ENCODE results near the gene PAWR.
A peak's percentile ranks its signal among the peaks of the same experiment; 100 is the strongest.
"Not testable (repeated sequence)": the region's sequence is repeated elsewhere in the genome, so short reads cannot be mapped to it uniquely, and the experiment has no call there.

Gene PAWR

DNA sequence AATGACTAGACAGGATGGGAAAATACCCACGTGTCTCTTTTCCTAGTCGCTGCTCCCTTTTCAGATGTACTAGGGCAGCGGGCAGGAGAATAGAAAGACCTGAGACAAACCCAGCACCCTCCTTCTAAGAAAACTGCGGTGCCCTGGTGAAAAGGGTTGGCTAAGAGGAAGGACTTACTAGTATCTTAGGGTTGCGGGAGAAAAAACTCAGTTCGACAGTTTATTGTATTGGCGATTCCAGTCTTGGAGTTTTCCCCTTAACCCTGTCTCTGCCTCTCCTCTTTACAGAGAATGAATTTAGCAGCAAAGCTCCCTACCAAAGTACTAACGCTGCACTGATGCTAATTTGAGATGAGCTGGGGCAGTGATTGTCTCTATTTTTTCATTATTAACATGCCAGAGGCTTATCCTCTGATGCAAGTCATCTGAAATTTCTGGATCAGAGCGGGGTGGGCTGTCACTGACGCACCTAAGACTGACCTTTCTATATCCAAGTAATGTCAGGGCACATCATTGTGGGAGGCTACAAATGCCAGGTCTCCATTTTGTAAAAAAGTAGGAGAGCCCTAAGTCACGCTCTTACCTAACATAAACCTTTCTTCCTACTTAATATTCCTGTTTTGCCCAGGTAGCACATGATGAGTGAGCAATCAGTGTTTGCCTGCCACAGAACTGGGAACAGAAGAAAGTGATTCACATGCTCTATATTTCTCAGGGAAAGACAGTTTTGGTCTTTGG is 916 bp upstream of the PAWR start:
- Mint-ChIP-seq H3K27ac (no peak overlapping the region), H3K27me3 (peaks cover 51% of the 10 kb centered on the region), H3K4me3 (peak overlapping the region; percentile 58), H3K36me3 (ENCODE audit: low read depth) (no peaks in the 10 kb centered on the region), H3K9me3 (no peaks in the 10 kb centered on the region), H3K4me1 (ENCODE audit: low read depth) (peaks cover 13% of the 10 kb centered on the region)
- intact Hi-C loops (cut with micrococcal nuclease): no loop called here

DNA sequence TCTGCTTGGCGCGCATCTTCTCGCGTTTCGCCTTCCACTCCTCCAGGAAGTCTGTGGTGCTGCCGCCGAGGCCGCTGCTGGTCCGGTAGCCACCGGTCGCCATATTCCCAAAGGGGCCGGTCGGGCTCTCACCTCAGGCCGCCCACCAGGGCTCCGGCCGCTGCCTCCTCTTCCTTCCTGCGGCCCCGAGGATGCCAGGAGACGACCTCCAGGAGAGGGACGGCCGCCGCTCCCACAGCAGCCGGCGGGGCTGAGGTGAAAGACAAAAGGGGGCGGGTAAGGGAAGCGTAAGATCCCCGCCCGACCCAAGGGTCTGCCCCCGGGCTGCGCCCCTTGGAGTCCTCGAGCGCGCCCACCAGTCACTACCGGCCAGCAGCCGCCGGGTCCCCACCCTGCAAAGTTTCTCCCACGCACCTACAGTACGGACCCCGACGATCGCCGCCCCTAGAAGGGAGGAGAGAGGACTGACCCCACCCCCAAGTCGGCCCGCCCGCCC is 574 bp downstream of the PAWR start:
- Mint-ChIP-seq H3K27me3 (peaks cover 54% of the 10 kb centered on the region), H3K36me3 (ENCODE audit: low read depth) (no peaks in the 10 kb centered on the region), H3K27ac (no peak overlapping the region), H3K4me1 (ENCODE audit: low read depth) (peaks cover 13% of the 10 kb centered on the region), H3K4me3 (peak overlapping the region; percentile 79), H3K9me3 (no peaks in the 10 kb centered on the region)
- intact Hi-C loops (cut with micrococcal nuclease): no loop called here

DNA sequence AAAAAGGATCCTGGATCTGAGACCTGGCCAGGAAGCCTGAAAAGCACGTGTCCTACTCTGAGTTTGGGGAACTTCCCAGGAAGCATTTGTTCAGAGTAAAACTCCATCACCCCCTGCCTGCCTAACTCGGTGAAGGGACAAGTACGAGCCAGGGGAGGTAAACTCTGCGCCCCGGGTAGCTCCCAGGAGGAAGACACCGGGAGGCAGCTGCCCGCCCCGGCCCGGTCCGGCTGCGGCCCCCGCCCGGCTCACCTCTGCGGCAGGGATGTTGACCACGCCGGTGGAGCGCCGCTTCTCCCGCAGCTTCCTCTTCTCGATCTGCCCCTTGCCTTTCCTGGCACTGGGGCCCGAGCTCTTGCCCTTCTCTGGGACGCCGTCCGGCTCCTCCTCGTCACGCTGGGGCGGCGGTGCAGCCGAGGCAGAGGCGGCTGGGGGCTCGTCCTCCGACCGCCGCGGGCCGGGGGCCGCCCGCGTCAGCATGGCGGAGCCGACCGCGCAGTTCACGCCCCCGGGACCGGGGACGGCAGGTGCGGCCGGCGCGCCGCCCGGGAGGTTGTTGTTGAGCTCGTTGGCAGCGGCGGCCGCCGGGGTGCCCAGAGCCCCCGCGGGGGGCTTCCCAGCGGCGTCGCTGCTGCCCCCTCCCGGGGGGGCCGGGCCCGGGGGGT is 1.2 kb downstream of the PAWR start:
- intact Hi-C loops (cut with micrococcal nuclease): no loop called here
- no peak overlapping the region for H3K27ac Mint-ChIP-seq
- H3K27me3 Mint-ChIP-seq: peaks cover 54% of the 10 kb centered on the region

GRCh38 chr12:79689061-79689476 is 1.7 kb downstream of the PAWR start:
- H3K27me3 Mint-ChIP-seq: peaks cover 54% of the 10 kb centered on the region
- no peak overlapping the region for H3K27ac Mint-ChIP-seq
- H3K4me1 Mint-ChIP-seq (ENCODE audit: low read depth): peaks cover 13% of the 10 kb centered on the region
- intact Hi-C loops (cut with micrococcal nuclease): no loop called here
- H3K36me3 Mint-ChIP-seq (ENCODE audit: low read depth): no peaks in the 10 kb centered on the region
- H3K9me3 Mint-ChIP-seq: no peaks in the 10 kb centered on the region
- H3K4me3 Mint-ChIP-seq: peak overlapping the region; percentile 55

More for the DNA sequence above, 1.2 kb downstream of the PAWR start:
- Mint-ChIP-seq H3K36me3 (ENCODE audit: low read depth) (no peaks in the 10 kb centered on the region), H3K9me3 (no peaks in the 10 kb centered on the region), H3K4me1 (ENCODE audit: low read depth) (peaks cover 13% of the 10 kb centered on the region), H3K4me3 (peak overlapping the region; percentile 79)

GRCh38 chr12:79688376-79689060 is 2.2 kb downstream of the PAWR start:
- no peaks in the 10 kb centered on the region for H3K36me3 Mint-ChIP-seq (ENCODE audit: low read depth)
- peaks cover 53% of the 10 kb centered on the region for H3K27me3 Mint-ChIP-seq
- H3K4me3 Mint-ChIP-seq: no peak overlapping the region
- H3K9me3 Mint-ChIP-seq: no peaks in the 10 kb centered on the region
- H3K27ac Mint-ChIP-seq: no peak overlapping the region
- intact Hi-C loops (cut with micrococcal nuclease): no loop called here
- peaks cover 13% of the 10 kb centered on the region for H3K4me1 Mint-ChIP-seq (ENCODE audit: low read depth)

- Mint-ChIP-seq H3K4me1 (ENCODE audit: low read depth) (peaks cover 13% of the 10 kb centered on the region), H3K9me3 (no peaks in the 10 kb centered on the region), H3K27me3 (peaks cover 47% of the 10 kb centered on the region), H3K36me3 (ENCODE audit: low read depth) (no peaks in the 10 kb centered on the region), H3K27ac (no peak overlapping the region), H3K4me3 (no peak overlapping the region)
- intact Hi-C loops (cut with micrococcal nuclease): no loop called here
Observed at GRCh38 chr12:79687711-79688260, 3.0 kb downstream of the PAWR start.

DNA sequence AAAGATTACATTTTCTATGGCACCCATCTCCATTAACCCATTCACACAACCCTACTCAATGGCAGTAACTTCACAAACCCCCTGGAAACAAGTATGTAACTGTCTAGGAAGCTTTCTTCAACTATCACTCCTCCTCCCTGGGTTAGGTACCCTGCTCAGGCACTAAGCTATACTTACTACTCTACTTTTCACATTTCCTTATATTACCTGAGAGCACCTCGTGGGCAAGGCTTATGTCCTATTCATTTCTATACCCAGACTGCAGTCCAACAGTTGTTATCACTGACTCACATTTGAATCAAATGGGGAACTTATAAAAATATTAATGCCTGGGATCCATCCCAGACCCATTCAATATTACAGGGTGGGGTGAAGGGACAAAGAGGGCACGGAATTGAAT is 4.6 kb downstream of the PAWR start:
- H3K9me3 Mint-ChIP-seq: no peaks in the 10 kb centered on the region
- H3K27me3 Mint-ChIP-seq: peaks cover 30% of the 10 kb centered on the region
- H3K4me3 Mint-ChIP-seq: no peak overlapping the region
- H3K27ac Mint-ChIP-seq: no peak overlapping the region
- H3K36me3 Mint-ChIP-seq (ENCODE audit: low read depth): no peaks in the 10 kb centered on the region
- peaks cover 9% of the 10 kb centered on the region for H3K4me1 Mint-ChIP-seq (ENCODE audit: low read depth)
- intact Hi-C loops (cut with micrococcal nuclease): no loop called here

GRCh38 chr12:79685068-79685467 is 5.7 kb downstream of the PAWR start:
- no peak overlapping the region for H3K27ac Mint-ChIP-seq
- intact Hi-C loops (cut with micrococcal nuclease): no loop called here

DNA sequence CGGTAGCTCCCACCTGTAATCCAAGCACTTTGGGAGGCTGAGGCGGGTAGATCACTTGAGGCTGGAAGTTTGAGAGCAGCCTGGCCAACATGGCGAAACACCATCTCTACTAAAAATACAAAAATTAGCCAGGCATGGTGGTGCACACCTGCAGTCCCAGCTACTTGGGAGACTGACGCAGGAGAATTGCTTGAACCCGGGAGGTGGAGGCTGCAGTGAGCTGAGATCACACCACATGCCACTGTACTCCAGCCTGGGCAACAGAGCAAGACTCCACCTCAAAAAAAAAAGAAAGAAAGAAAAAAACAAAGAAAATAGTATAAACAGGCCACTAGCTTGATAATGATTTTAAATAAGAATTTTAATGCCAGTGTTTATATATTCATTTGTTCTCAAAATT is 6.4 kb downstream of the PAWR start:
- peaks cover 16% of the 10 kb centered on the region for H3K27me3 Mint-ChIP-seq
- H3K27ac Mint-ChIP-seq; intact Hi-C loops (cut with micrococcal nuclease); H3K4me3 Mint-ChIP-seq; H3K36me3 Mint-ChIP-seq (ENCODE audit: low read depth); H3K9me3 Mint-ChIP-seq; H3K4me1 Mint-ChIP-seq (ENCODE audit: low read depth): not testable (repeated sequence)

More at GRCh38 chr12:79685068-79685467, 5.7 kb downstream of the PAWR start:
- H3K36me3 Mint-ChIP-seq (ENCODE audit: low read depth): no peaks in the 10 kb centered on the region
- H3K27me3 Mint-ChIP-seq: peaks cover 22% of the 10 kb centered on the region
- H3K4me3 Mint-ChIP-seq: no peak overlapping the region
- H3K9me3 Mint-ChIP-seq: no peaks in the 10 kb centered on the region
- H3K4me1 Mint-ChIP-seq (ENCODE audit: low read depth): peaks cover under 1% of the 10 kb centered on the region

GRCh38 chr12:79682593-79682992 is 8.2 kb downstream of the PAWR start:
- H3K27ac Mint-ChIP-seq: no peak overlapping the region
- no peaks in the 10 kb centered on the region for H3K4me1 Mint-ChIP-seq (ENCODE audit: low read depth)
- no peaks in the 10 kb centered on the region for H3K9me3 Mint-ChIP-seq
- H3K36me3 Mint-ChIP-seq (ENCODE audit: low read depth): no peaks in the 10 kb centered on the region
- intact Hi-C loops (cut with micrococcal nuclease): no loop called here
- H3K4me3 Mint-ChIP-seq: no peak overlapping the region
- peaks cover 4% of the 10 kb centered on the region for H3K27me3 Mint-ChIP-seq

- intact Hi-C loops (cut with micrococcal nuclease): no loop called here
- Mint-ChIP-seq H3K4me3 (no peak overlapping the region), H3K4me1 (ENCODE audit: low read depth) (no peaks in the 10 kb centered on the region), H3K27me3 (peaks cover 2% of the 10 kb centered on the region), H3K27ac (no peak overlapping the region), H3K9me3 (no peaks in the 10 kb centered on the region), H3K36me3 (ENCODE audit: low read depth) (no peaks in the 10 kb centered on the region)
Observed at GRCh38 chr12:79681008-79681590, 9.7 kb downstream of the PAWR start.

DNA sequence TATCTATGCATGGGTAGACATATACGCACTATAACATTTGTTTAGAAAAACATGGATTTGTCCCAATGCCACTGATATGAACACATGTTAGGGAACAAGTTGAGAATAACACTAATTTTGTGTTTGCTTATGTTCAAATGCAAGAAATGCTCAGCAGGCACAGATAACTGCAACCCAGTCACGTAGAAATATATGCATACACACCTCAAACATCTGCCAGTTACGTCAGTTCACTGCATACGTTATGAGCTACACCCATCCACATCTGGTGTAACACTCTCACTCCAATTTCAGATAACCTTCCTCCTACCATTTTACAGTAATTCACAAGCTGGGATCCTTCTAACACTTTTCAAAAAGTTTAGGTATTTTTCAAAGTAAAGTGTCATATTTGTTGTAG is 10.7 kb downstream of the PAWR start:
- Mint-ChIP-seq H3K27me3 (no peaks in the 10 kb centered on the region), H3K36me3 (ENCODE audit: low read depth) (no peaks in the 10 kb centered on the region), H3K27ac (no peak overlapping the region), H3K4me3 (no peak overlapping the region), H3K9me3 (no peaks in the 10 kb centered on the region), H3K4me1 (ENCODE audit: low read depth) (no peaks in the 10 kb centered on the region)
- intact Hi-C loops (cut with micrococcal nuclease): no loop called here

- intact Hi-C loops (cut with micrococcal nuclease): no loop called here
- H3K9me3 Mint-ChIP-seq: no peaks in the 10 kb centered on the region
- no peak overlapping the region for H3K4me3 Mint-ChIP-seq
- no peak overlapping the region for H3K27ac Mint-ChIP-seq
- H3K4me1 Mint-ChIP-seq (ENCODE audit: low read depth): no peaks in the 10 kb centered on the region
- no peaks in the 10 kb centered on the region for H3K36me3 Mint-ChIP-seq (ENCODE audit: low read depth)
- no peaks in the 10 kb centered on the region for H3K27me3 Mint-ChIP-seq
Observed at GRCh38 chr12:79678306-79678705, 12.5 kb downstream of the PAWR start.

DNA sequence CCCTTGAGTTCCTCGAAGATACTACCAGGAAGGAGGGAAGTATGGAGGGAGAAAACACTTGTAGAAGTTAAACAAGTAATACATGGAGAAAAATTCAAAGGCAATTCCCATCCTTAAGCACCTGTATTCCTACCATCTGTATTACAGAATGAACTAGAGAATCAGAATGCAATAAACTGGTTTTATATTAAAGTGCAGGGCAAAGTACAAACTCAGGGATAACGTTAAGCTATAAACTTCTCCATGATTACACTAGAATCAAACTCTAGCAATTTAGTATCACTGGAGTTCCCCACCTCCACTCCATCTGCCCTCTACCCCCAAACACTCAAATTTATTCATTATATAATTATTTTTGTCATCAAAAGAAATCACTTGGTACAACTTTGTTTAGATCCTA is 13.1 kb downstream of the PAWR start:
- intact Hi-C loops (cut with micrococcal nuclease): no loop called here
- no peaks in the 10 kb centered on the region for H3K9me3 Mint-ChIP-seq
- H3K36me3 Mint-ChIP-seq (ENCODE audit: low read depth): no peaks in the 10 kb centered on the region
- no peaks in the 10 kb centered on the region for H3K4me1 Mint-ChIP-seq (ENCODE audit: low read depth)
- no peak overlapping the region for H3K27ac Mint-ChIP-seq
- H3K27me3 Mint-ChIP-seq: no peaks in the 10 kb centered on the region
- no peak overlapping the region for H3K4me3 Mint-ChIP-seq
